Gastroesophageal sphincter (tissue), 4 donors: ENCODE measurements around the gene ELP2. TPM values are rescaled to one million over a fixed set of nuclear protein-coding genes. Genes with fewer than 3 reads are reported as not detected.

Experiments used
- ATAC-seq: fragments of 150-250 bp; one replicate; pipeline ENCODE4 v1.9.1; 2016; ENCODE audit warnings: mild to moderate bottlenecking, moderate library complexity
- H3K27ac ChIP-seq, 4 donors: fragments of 200-600 bp; sonication (generic) in 3 of 4; 1 replicate in 3 of 4; 2 replicates in 1 of 4; pipeline ENCODE4 v1.5.1; 2016 to 2019
- H3K27me3 ChIP-seq: fragments of 200-600 bp; sonication (generic); one replicate; pipeline ENCODE4 v1.5.1; 2019
- H3K36me3 ChIP-seq, 2 donors: fragments of 200-600 bp; sonication (generic); one replicate each; pipeline ENCODE4 v1.5.1; 2019; ENCODE audit warnings: control low read depth in 1 of 2
- H3K4me1 ChIP-seq, 3 donors: fragments of 200-600 bp; sonication (generic); 1 replicate in 2 of 3; 2 replicates in 1 of 3; pipeline ENCODE4 v1.5.1; 2016 to 2019; ENCODE audit warnings: control low read depth in 2 of 3
- H3K4me3 ChIP-seq, 2 donors: fragments of 200-600 bp; sonication (generic); one replicate each; pipeline ENCODE4 v1.5.1; 2019; ENCODE audit warnings: mild to moderate bottlenecking in 1 of 2, moderate library complexity in 1 of 2
- H3K9me3 ChIP-seq, 3 donors: fragments of 200-600 bp; sonication (generic); one replicate each; pipeline ENCODE4 v1.5.1; 2017 to 2019; ENCODE audit warnings: control low read depth in 2 of 3
- CTCF ChIP-seq, 4 experiments: fragments of 200-600 bp in 2 of 4; fragments of 450-650 bp in 2 of 4; sonication (generic) in 1 of 4; IDR thresholded peaks; one replicate each; pipeline ENCODE4 v1.5.1; 2017 to 2019; ENCODE audit warnings: antibody characterized with exemption in 4 of 4, mild to moderate bottlenecking in 2 of 4, moderate library complexity in 2 of 4
- EP300 ChIP-seq: sonication (generic); formaldehyde crosslinking; IDR thresholded peaks from one replicate; pipeline ENCODE4 v1.6.1; 2017; ENCODE audit warnings: antibody characterized with exemption, mild to moderate bottlenecking
- POLR2A ChIP-seq, 2 donors: fragments of 450-650 bp; IDR thresholded peaks; one replicate each; pipeline ENCODE4 v1.6.1; 2017; ENCODE audit warnings: antibody characterized with exemption in 2 of 2, mild to moderate bottlenecking in 2 of 2, moderate library complexity in 1 of 2
- POLR2AphosphoS5 ChIP-seq: sonication (generic); formaldehyde crosslinking; IDR thresholded peaks from one replicate; pipeline ENCODE4 v1.6.1; 2017; ENCODE audit warnings: antibody characterized with exemption
- WGBS, 2 donors: methylation state at CpG; one replicate each; pipeline ENCODE4 v1.1.5; 2018; ENCODE audit warnings: low coverage in 1 of 2; 5-methylcytosine and 5-hydroxymethylcytosine counted together
- total RNA-seq, 4 donors: library from RNA; depleted of rRNA; stranded (reverse); fragments of >200 nt; gene quantifications; one replicate each; pipeline ENCODE4 v1.1.0, GENCODE V29; 2016

Gene ELP2
- total RNA-seq, 4 donors from 2014 or later, result 35.6 to 74.1 (median 65.1) TPM

- no peak for ATAC-seq
- Histone ChIP-seq H3K4me3 (no peak overlapping the region), H3K27me3 (no peaks in the 10 kb centered on the region), H3K4me1 (no peaks in the 10 kb centered on the region), H3K36me3 (peaks cover 0 to 49% of the 10 kb centered on the region in 2 donors), H3K9me3 (no peaks in the 10 kb centered on the region), H3K27ac (no peak overlapping the region)
- TF ChIP-seq POLR2AphosphoS5 (no peak), CTCF (IDR thresholded peaks at IDR 0.05) (no peak), POLR2A (IDR thresholded peaks at IDR 0.05) (no peak), EP300 (no peak)
- 41 to 50% methylated on average over 2 of the region's 2 CpGs for WGBS, 2 donors
These were observed 21.5 kb upstream of the ELP2 start for GRCh38 chr18:36108196-36108595.

DNA sequence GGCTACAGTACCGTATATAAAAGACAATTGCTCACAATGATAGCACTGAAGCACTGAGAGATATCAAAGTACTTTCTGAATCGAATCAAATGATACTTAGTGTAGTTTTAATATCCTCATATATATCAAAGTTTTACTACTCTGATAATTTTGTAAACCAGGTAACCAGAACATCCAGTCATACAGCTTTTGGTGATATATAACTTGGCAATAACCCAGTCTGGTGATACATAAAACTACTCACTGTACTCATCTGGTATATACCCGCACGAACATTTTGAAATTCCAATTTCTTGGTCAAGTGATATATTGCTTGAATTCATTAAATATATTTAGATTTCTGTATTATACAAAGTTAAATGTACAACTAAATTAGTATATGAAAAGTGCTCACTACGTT lies 21.1 kb upstream of the ELP2 start:
- TF ChIP-seq POLR2A (IDR thresholded peaks at IDR 0.05) (no peak), EP300 (no peak), POLR2AphosphoS5 (no peak), CTCF (IDR thresholded peaks at IDR 0.05) (no peak)
- no peak for ATAC-seq
- Histone ChIP-seq H3K9me3 (no peaks in the 10 kb centered on the region), H3K27me3 (no peaks in the 10 kb centered on the region), H3K36me3 (peaks cover 0 to 53% of the 10 kb centered on the region in 2 donors), H3K4me3 (no peak overlapping the region), H3K4me1 (no peaks in the 10 kb centered on the region), H3K27ac (no peak overlapping the region)
- 87 to 88% methylated on average over 5 of the region's 5 CpGs for WGBS, 2 donors

DNA sequence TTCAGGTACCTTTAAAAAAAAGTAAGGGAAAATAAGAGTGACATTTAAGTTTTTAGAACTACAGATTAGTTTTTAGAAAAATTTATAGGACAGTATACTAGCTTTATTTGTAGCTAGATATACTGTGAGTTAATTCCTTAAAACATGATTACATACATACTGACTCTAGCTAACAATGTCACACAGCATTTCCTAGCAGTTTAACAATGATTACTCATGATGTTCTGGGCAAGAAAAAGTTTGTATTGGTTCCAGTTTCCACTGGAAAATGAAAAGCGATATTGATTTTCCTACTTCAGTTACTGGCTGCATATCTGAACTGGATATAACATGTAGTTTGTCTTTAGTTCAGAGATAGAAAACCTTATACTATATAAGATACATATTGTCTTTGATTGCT lies 20.0 kb upstream of the ELP2 start:
- H3K27ac ChIP-seq, result no peak overlapping the region
- H3K27me3 ChIP-seq, result no peaks in the 10 kb centered on the region
- H3K9me3 ChIP-seq, result no peaks in the 10 kb centered on the region
- WGBS, 2 donors, result 78 to 89% methylated on average over 1 of the region's 1 CpG
- TF ChIP-seq POLR2A (IDR thresholded peaks at IDR 0.05) (no peak), CTCF (IDR thresholded peaks at IDR 0.05) (no peak), POLR2AphosphoS5 (no peak), EP300 (no peak)
- ATAC-seq, result no peak
- H3K4me1 ChIP-seq, result no peaks in the 10 kb centered on the region
- H3K36me3 ChIP-seq, result peaks cover 0 to 63% of the 10 kb centered on the region in 2 donors
- H3K4me3 ChIP-seq, result no peak overlapping the region

DNA sequence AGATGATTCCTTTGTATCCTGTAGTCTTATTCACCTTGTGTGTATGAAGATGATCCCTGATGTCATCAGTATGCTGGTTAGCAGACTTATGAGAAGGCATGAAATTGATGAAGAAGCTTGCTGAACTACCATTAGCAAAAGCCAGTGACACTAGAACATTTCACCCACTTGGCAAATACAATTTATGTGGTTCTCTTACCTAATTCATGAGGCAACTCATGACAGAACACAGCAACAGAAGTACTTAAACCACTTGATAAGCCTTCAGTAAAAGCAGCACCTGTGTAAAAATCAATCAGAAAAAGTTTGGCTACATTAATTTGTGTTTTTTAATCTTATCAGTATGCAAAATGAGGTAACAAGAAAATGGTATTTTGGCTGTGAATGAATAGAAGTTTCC lies 17.4 kb upstream of the ELP2 start:
- Histone ChIP-seq H3K9me3 (no peaks in the 10 kb centered on the region), H3K36me3 (peaks cover 0 to 86% of the 10 kb centered on the region in 2 donors), H3K4me1 (no peaks in the 10 kb centered on the region), H3K27me3 (no peaks in the 10 kb centered on the region), H3K4me3 (no peak overlapping the region), H3K27ac (no peak overlapping the region)
- ATAC-seq, result no peak
- TF ChIP-seq CTCF (IDR thresholded peaks at IDR 0.05), result no peak
- no peak for TF ChIP-seq POLR2A (IDR thresholded peaks at IDR 0.05)
- TF ChIP-seq POLR2AphosphoS5, result no peak
- TF ChIP-seq EP300, result no peak

DNA sequence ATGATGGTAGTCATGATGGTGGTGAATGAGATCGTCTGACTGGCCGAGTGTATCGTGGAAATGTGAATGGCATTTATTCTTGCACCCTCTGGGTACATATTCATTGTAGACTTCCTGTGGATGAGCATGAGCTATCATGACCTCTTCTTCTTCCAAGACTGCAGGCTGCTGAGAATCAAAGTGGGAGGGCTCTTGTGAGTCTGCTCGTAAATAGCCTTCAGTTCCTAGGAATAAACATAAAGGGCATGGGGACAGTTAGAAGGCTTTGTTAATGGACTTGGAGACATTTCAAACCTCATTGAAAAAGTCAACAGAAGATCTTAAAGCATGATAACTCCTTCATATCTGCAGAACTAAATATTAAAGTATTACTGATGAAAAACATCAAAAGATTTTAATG lies 15.4 kb upstream of the ELP2 start:
- WGBS, 2 donors, result 76 to 93% methylated on average over 4 of the region's 4 CpGs
- Histone ChIP-seq H3K27me3 (no peaks in the 10 kb centered on the region), H3K36me3 (peaks cover 0 to 96% of the 10 kb centered on the region in 2 donors), H3K4me1 (no peaks in the 10 kb centered on the region), H3K27ac (no peak overlapping the region), H3K9me3 (no peaks in the 10 kb centered on the region), H3K4me3 (no peak overlapping the region)
- no peak for ATAC-seq
- TF ChIP-seq EP300 (no peak), POLR2A (IDR thresholded peaks at IDR 0.05) (no peak), POLR2AphosphoS5 (no peak), CTCF (IDR thresholded peaks at IDR 0.05) (no peak)
